CD4-positive, alpha-beta T cell (primary cell): ENCODE measurements around the gene ARPC5. TPM values are rescaled to one million over a fixed set of nuclear protein-coding genes. Genes with fewer than 3 reads are reported as not detected.

Experiments
- ATAC-seq: fragments of 200-7000 bp; cut with Tn5 transposase; one replicate; pipeline ENCODE4 v1.10.0; 2022; ENCODE audit warnings: mild to moderate bottlenecking; ENCODE audit not compliant: poor library complexity
- CTCF ChIA-PET: fragments of 350-600 bp; sonication (Branson Sonifier 250); formaldehyde crosslinking; loops from one replicate; lab custom pipeline; 2021; ENCODE audit warnings: antibody characterized with exemption, inconsistent platforms; lab: Charles Lee
- POLR2A ChIA-PET: fragments of 350-600 bp; sonication (Branson Sonifier 250); formaldehyde crosslinking; loops from one replicate; lab custom pipeline; 2021; ENCODE audit warnings: antibody characterized with exemption, inconsistent platforms; lab: Charles Lee
- DNase-seq, 14 experiments: peaks; one replicate each; pipeline ENCODE4 v3.0.0-alpha.2; 2013 to 2020; ENCODE audit warnings: mixed read lengths in 2 of 14
- H3K27ac ChIP-seq, 2 donors: one replicate each; pipeline versions ENCODE4 v1.5.1 to v1.7.0; 2013; ENCODE audit warnings: low read length in 2 of 2, low read depth in 1 of 2, mild to moderate bottlenecking in 1 of 2
- H3K27me3 ChIP-seq, 2 experiments: 1 replicate in 1 of 2; 2 replicates in 1 of 2; pipeline versions ENCODE4 v1.6.1 to v1.7.0; 2013; ENCODE audit warnings: low read length in 2 of 2, control low read depth in 1 of 2, mild to moderate bottlenecking in 1 of 2, moderate library complexity in 1 of 2; ENCODE audit not compliant: insufficient read depth in 2 of 2, control insufficient read depth in 1 of 2
- H3K36me3 ChIP-seq: one replicate; pipeline ENCODE4 v1.6.1; 2013; ENCODE audit warnings: low read length, control low read depth; ENCODE audit not compliant: insufficient read depth
- H3K4me1 ChIP-seq: one replicate; pipeline ENCODE4 v1.6.1; 2013; ENCODE audit warnings: low read length, control low read depth; ENCODE audit not compliant: insufficient read depth
- H3K4me3 ChIP-seq: one replicate; pipeline ENCODE4 v1.5.1; 2013; ENCODE audit warnings: mild to moderate bottlenecking, low read length, moderate library complexity
- H3K9me3 ChIP-seq, 2 experiments: 1 replicate in 1 of 2; 2 replicates in 1 of 2; pipeline versions ENCODE4 v1.6.1 to v1.7.0; 2013; ENCODE audit warnings: low read length in 2 of 2, mild to moderate bottlenecking in 2 of 2, control low read depth in 1 of 2, moderate library complexity in 1 of 2; ENCODE audit not compliant: control insufficient read depth in 1 of 2, insufficient read depth in 1 of 2
- H3K27ac Mint-ChIP-seq: one replicate; pipeline ENCODE4 v1.8.0; 2020; ENCODE audit warnings: mixed read lengths
- H3K27me3 Mint-ChIP-seq: one replicate; pipeline ENCODE4 v1.8.0; 2021; ENCODE audit warnings: mixed read lengths
- H3K36me3 Mint-ChIP-seq: one replicate; pipeline ENCODE4 v1.8.0; 2021; ENCODE audit warnings: low read depth, mixed read lengths
- H3K4me1 Mint-ChIP-seq: one replicate; pipeline ENCODE4 v1.8.0; 2021; ENCODE audit warnings: low read depth, mixed read lengths
- H3K4me3 Mint-ChIP-seq: one replicate; pipeline ENCODE4 v1.8.0; 2020; ENCODE audit warnings: mild to moderate bottlenecking, mixed read lengths
- H3K9me3 Mint-ChIP-seq: one replicate; pipeline ENCODE4 v1.8.0; 2020; ENCODE audit warnings: mixed read lengths
- CTCF ChIP-seq: fragments of 200-600 bp; IDR thresholded peaks from one replicate; pipeline ENCODE4 v1.8.0; 2022; ENCODE audit warnings: antibody characterized with exemption, mild to moderate bottlenecking
- intact Hi-C, 2 experiments: fragments of 100-400 bp; cut with DNase I in 1 of 2; cut with micrococcal nuclease in 1 of 2; formaldehyde crosslinking; loops; one replicate each; pipeline versions ENCODE4 v1.15.1 to v1.9.0; 2023 to 2025; cut with DNase I, micrococcal nuclease
- total RNA-seq, 174 experiments: library from RNA in 2 of 174; stranded (reverse) in 2 of 174; gene quantifications; one replicate each; pipeline ENCODE4 v1.2.3 and lab custom pipeline; 2021 to 2026

ARPC5 gene
- total RNA-seq, 2 experiments from 2014 or later: 21.4 to 23.0 TPM

- H3K27me3 Mint-ChIP-seq: no peaks in the 10 kb centered on the region
- no peaks in the 10 kb centered on the region for H3K9me3 Mint-ChIP-seq
- Histone ChIP-seq H3K4me3 (no peak overlapping the region), H3K9me3 (no peaks in the 10 kb centered on the region), H3K36me3 (no peaks in the 10 kb centered on the region), H3K27ac (no peak overlapping the region), H3K4me1 (peaks cover 4% of the 10 kb centered on the region), H3K27me3 (no peaks in the 10 kb centered on the region)
- H3K36me3 Mint-ChIP-seq: no peaks in the 10 kb centered on the region
- H3K27ac Mint-ChIP-seq: no peak overlapping the region
- DNase-seq: no peak
- no peak for ATAC-seq
- H3K4me1 Mint-ChIP-seq: no peaks in the 10 kb centered on the region
- no peak for TF ChIP-seq CTCF
- POLR2A ChIA-PET: no interaction called here
- no peak overlapping the region for H3K4me3 Mint-ChIP-seq
- CTCF ChIA-PET: no interaction called here
- intact Hi-C loops: no loop called here
Observed at GRCh38 chr1:183571678-183572268, 63.8 kb downstream of the ARPC5 start.

Other genes starting within 250 kb of the ARPC5 start
- gene NMNAT2, start 217.4 kb downstream of the ARPC5 start, total RNA-seq: not detected
- 10 to 100 TPM; 35.2 to 39.1 TPM for gene SMG7, start 163.3 kb downstream of the ARPC5 start, total RNA-seq
- gene NCF2, start 45.3 kb downstream of the ARPC5 start, total RNA-seq: 1 to 10 TPM; 2.9 to 3.1 TPM
- gene APOBEC4, start 17.5 kb upstream of the ARPC5 start, total RNA-seq: not detected
- gene RGL1, start 169.3 kb upstream of the ARPC5 start, total RNA-seq: 1 to 10 TPM; 1.2 to 1.8 TPM